Transverse colon (tissue), 4 donors: Measurements from ENCODE around the gene OTUB1. TPM values are rescaled to one million over a fixed set of nuclear protein-coding genes. Genes with fewer than 3 reads are reported as not detected.

Experiments used
- DNase-seq: peaks from one replicate; pipeline ENCODE4 v3.0.0-alpha.2; 2019
- H3K27ac ChIP-seq, 4 donors: fragments of 200-600 bp; sonication (generic); 2 replicates each; pipeline ENCODE4 v1.5.1; 2016 to 2018; ENCODE audit warnings: inconsistent platforms in 4 of 4
- H3K27me3 ChIP-seq: fragments of 200-600 bp; sonication (generic); 2 replicates; pipeline ENCODE4 v1.5.1; 2017; ENCODE audit warnings: inconsistent platforms
- H3K36me3 ChIP-seq, 4 donors: fragments of 200-600 bp; sonication (generic); 2 replicates each; pipeline ENCODE4 v1.5.1; 2017 to 2019; ENCODE audit warnings: inconsistent platforms in 4 of 4
- H3K4me1 ChIP-seq, 4 donors: fragments of 200-600 bp; sonication (generic); 2 replicates each; pipeline ENCODE4 v1.5.1; 2017 to 2020; ENCODE audit warnings: inconsistent platforms in 4 of 4
- H3K4me3 ChIP-seq, 4 donors: fragments of 200-600 bp; sonication (generic); 1 replicate in 1 of 4; 2 replicates in 3 of 4; pipeline versions ENCODE4 v1.5.1 to v1.6.1; 2017 to 2019; ENCODE audit warnings: inconsistent platforms in 4 of 4
- H3K9me3 ChIP-seq, 2 donors: fragments of 200-600 bp; sonication (generic); 2 replicates each; pipeline ENCODE4 v1.5.1; 2017 to 2019; ENCODE audit warnings: inconsistent platforms in 2 of 2
- CTCF ChIP-seq, 5 experiments: fragments of 200-600 bp in 3 of 5; fragments of 450-650 bp in 2 of 5; sonication (generic) in 3 of 5; IDR thresholded peaks; 1 replicate in 2 of 5; 2 replicates in 3 of 5; pipeline ENCODE4 v1.5.1; 2016 to 2017; ENCODE audit warnings: antibody characterized with exemption in 5 of 5, inconsistent platforms in 3 of 5, mild to moderate bottlenecking in 2 of 5, moderate library complexity in 1 of 5
- EP300 ChIP-seq: sonication (generic); formaldehyde crosslinking; IDR thresholded peaks from one replicate; pipeline ENCODE4 v1.6.1; 2017; ENCODE audit warnings: antibody characterized with exemption, low read depth
- POLR2A ChIP-seq: fragments of 450-650 bp; IDR thresholded peaks from one replicate; pipeline ENCODE4 v1.6.1; 2016; ENCODE audit warnings: antibody characterized with exemption, mild to moderate bottlenecking, moderate library complexity
- POLR2AphosphoS5 ChIP-seq, 3 donors: sonication (generic); formaldehyde crosslinking; IDR thresholded peaks; one replicate each; pipeline ENCODE4 v1.6.1; 2016; ENCODE audit warnings: antibody characterized with exemption in 3 of 3
- WGBS, 2 donors: methylation state at CpG; one replicate each; pipeline ENCODE4 v1.1.5; 2018; ENCODE audit warnings: low coverage in 1 of 2; 5-methylcytosine and 5-hydroxymethylcytosine counted together
- in situ Hi-C, 4 donors: fragments of 200-750 bp; cut with MboI; loops; one replicate each; pipeline versions ENCODE4 v1.15.0 to v1.15.1; 2017; ENCODE audit warnings: low sequenced_read_pairs in 3 of 4, low pct_ligation_motif_present in 1 of 4, low pct_unique_long_range_greater_than_20kb in 1 of 4
- intact Hi-C: fragments of 100-400 bp; cut with DNase I; formaldehyde crosslinking; loops from one replicate; pipeline ENCODE4 v1.15.1; 2023; ENCODE audit warnings: low total_unique reads
- total RNA-seq, 4 donors: library from RNA; depleted of rRNA; stranded (reverse); fragments of >200 nt; gene quantifications; one replicate each; pipeline ENCODE4 v1.1.0, GENCODE V29; 2016

OTUB1 gene
- total RNA-seq, 4 donors from 2014 or later = 52.7 to 114 (median 79.4) TPM

GRCh38 chr11:64000026-64000739 lies 13.9 kb downstream of the OTUB1 start:
- peak; percentile 71 for DNase-seq
- no peaks in the 10 kb centered on the region for H3K27me3 ChIP-seq
- in situ Hi-C loops = loop anchor here in 1 of 4 donors (10.0 kb wide), 1 partner anchor 145 kb away; no protein-coding TSS in a partner anchor
- TF ChIP-seq POLR2A (no peak), CTCF (IDR thresholded peaks at IDR 0.05) (peak in 4 of 5 experiments; percentile 73 to 90 (median 82))
- peaks cover 18 to 27% (median 20%) of the 10 kb centered on the region in 4 donors for H3K4me1 ChIP-seq
- H3K4me3 ChIP-seq = peak overlapping the region in 3 of 4 donors; percentile 19 to 47 (median 29)
- H3K27ac ChIP-seq = no peak overlapping the region
- H3K9me3 ChIP-seq = no peaks in the 10 kb centered on the region
- 4% methylated on average over 20 of the region's 67 CpGs; no CpG with 5 or more reads in 1 of the 2 donors for WGBS, 2 donors
- peaks cover 0 to 13% (median 6%) of the 10 kb centered on the region in 4 donors for H3K36me3 ChIP-seq
- intact Hi-C loops = loop anchor here (2.0 kb wide), 1 partner anchor 149 kb away; no protein-coding TSS in a partner anchor

GRCh38 chr11:64000740-64001483 lies 14.7 kb downstream of the OTUB1 start:
- no peak for DNase-seq
- no peak overlapping the region for H3K27ac ChIP-seq

GRCh38 chr11:64001484-64002420 lies 15.5 kb downstream of the OTUB1 start:
- no peak for DNase-seq
- Histone ChIP-seq H3K9me3 (no peaks in the 10 kb centered on the region), H3K36me3 (peaks cover 0 to 12% (median 6%) of the 10 kb centered on the region in 4 donors), H3K27ac (peak overlapping the region in 1 of 4 donors; percentile 8), H3K27me3 (peaks cover 4% of the 10 kb centered on the region), H3K4me1 (peaks cover 18 to 28% (median 22%) of the 10 kb centered on the region in 4 donors), H3K4me3 (no peak overlapping the region)
- intact Hi-C loops (loop anchor here (2.0 kb wide), 1 partner anchor 147 kb away; no protein-coding TSS in a partner anchor), in situ Hi-C loops (loop anchor here in 1 of 4 donors (10.0 kb wide), 1 partner anchor 143 kb away; no protein-coding TSS in a partner anchor)
- TF ChIP-seq EP300 = no peak
- no peak for TF ChIP-seq POLR2AphosphoS5 (IDR thresholded peaks at IDR 0.05)
- TF ChIP-seq CTCF (IDR thresholded peaks at IDR 0.05) = no peak
- TF ChIP-seq POLR2A = no peak
- 73% methylated on average over 23 of the region's 23 CpGs; no CpG with 5 or more reads in 1 of the 2 donors for WGBS, 2 donors

More at GRCh38 chr11:64000740-64001483, 14.7 kb downstream of the OTUB1 start:
- intact Hi-C loops = loop anchor here (2.0 kb wide), 1 partner anchor 148 kb away; no protein-coding TSS in a partner anchor
- Histone ChIP-seq H3K9me3 (no peaks in the 10 kb centered on the region), H3K27me3 (no peaks in the 10 kb centered on the region), H3K4me1 (peaks cover 18 to 27% (median 20%) of the 10 kb centered on the region in 4 donors), H3K4me3 (peak overlapping the region in 3 of 4 donors; percentile 19 to 47 (median 29)), H3K36me3 (peaks cover 0 to 13% (median 6%) of the 10 kb centered on the region in 4 donors)
- in situ Hi-C loops = loop anchor here in 1 of 4 donors (10.0 kb wide), 1 partner anchor 144 kb away; no protein-coding TSS in a partner anchor
- TF ChIP-seq EP300 = no peak
- peak in 1 of 5 experiments; percentile 11 for TF ChIP-seq CTCF (IDR thresholded peaks at IDR 0.05)
- WGBS, 2 donors = 30% methylated on average over 46 of the region's 60 CpGs; no CpG with 5 or more reads in 1 of the 2 donors
